Kidney (tissue), 14 donors: ENCODE measurements around the gene ZNF511. TPM values are rescaled to one million over a fixed set of nuclear protein-coding genes. Genes with fewer than 3 reads are reported as not detected.

ENCODE experiments used
- DNase-seq, 5 donors: peaks; one replicate each; pipeline ENCODE4 v3.0.0-alpha.2; 2013 to 2020
- FAIRE-seq: peaks from 2 replicates; lab custom pipeline; 2012; peaks lifted over from hg19 to GRCh38; lab: Jason Lieb, UNC
- H3K27ac ChIP-seq, 2 donors: one replicate each; pipeline ENCODE4 v1.7.0; 2013; ENCODE audit warnings: low read depth in 2 of 2, low read length in 2 of 2, inconsistent platforms in 1 of 2
- H3K27me3 ChIP-seq: one replicate; pipeline ENCODE4 v1.7.1; 2013; ENCODE audit warnings: low read length, inconsistent platforms; ENCODE audit not compliant: control insufficient read depth, insufficient read depth
- H3K36me3 ChIP-seq, 3 donors: one replicate each; pipeline versions ENCODE4 v1.7.0 to v1.7.1; 2013; ENCODE audit warnings: low read length in 3 of 3, control low read depth in 1 of 3, inconsistent platforms in 1 of 3; ENCODE audit not compliant: insufficient read depth in 3 of 3, control insufficient read depth in 2 of 3
- H3K4me1 ChIP-seq, 3 donors: one replicate each; pipeline versions ENCODE4 v1.7.0 to v1.7.1; 2013; ENCODE audit warnings: low read length in 3 of 3, inconsistent platforms in 1 of 3, low read depth in 1 of 3; ENCODE audit not compliant: control insufficient read depth in 2 of 3, insufficient read depth in 2 of 3
- H3K4me3 ChIP-seq, 3 donors: one replicate each; pipeline versions ENCODE4 v1.7.0 to v1.8.1; 2013; ENCODE audit warnings: low read length in 3 of 3, control low read depth in 1 of 3, inconsistent platforms in 1 of 3
- H3K9ac ChIP-seq, 3 donors: one replicate each; pipeline versions ENCODE4 v1.7.0 to v1.7.1; 2013; ENCODE audit warnings: low read length in 3 of 3, control low read depth in 1 of 3, inconsistent platforms in 1 of 3
- H3K9me3 ChIP-seq, 3 donors: one replicate each; pipeline versions ENCODE4 v1.7.0 to v1.7.1; 2013; ENCODE audit warnings: low read length in 3 of 3, control low read depth in 1 of 3, inconsistent platforms in 1 of 3; ENCODE audit not compliant: control insufficient read depth in 2 of 3, insufficient read depth in 1 of 3
- CTCF ChIP-seq: IDR thresholded peaks from 3 replicates; pipeline ENCODE4 v1.5.1; 2012; ENCODE audit warnings: mild to moderate bottlenecking, moderate library complexity, borderline replicate concordance; ENCODE audit not compliant: insufficient read depth; ENCODE audit errors: extremely low read depth
- intact Hi-C: fragments of 100-400 bp; cut with DNase I; formaldehyde crosslinking; loops from one replicate; pipeline ENCODE4 v1.11.1; 2022
- polyA plus RNA-seq: library from polyadenylated mRNA; stranded (reverse); fragments of 350-450 nt; fragmentation: Illumina TruSeq; extraction: RNeasy Lipid Tissue Mini Kit (QIAGEN cat#74804); gene quantifications from one replicate; pipeline ENCODE4 v1.2.3, GENCODE V29; 2014; ENCODE audit warnings: low read depth, low replicate concordance; ENCODE audit not compliant: insufficient read depth
- total RNA-seq: library from RNA; stranded (reverse); fragmentation: NEBNext Ultra II Directional; extraction: Animal tissue kit (Norgen Biotek cat#: 25700); gene quantifications from one replicate; pipeline ENCODE4 v1.2.1, GENCODE V29; 2021
- donor health status: control.
- donor health status: control.
- donor health status: control.
- donor health status: control.
- donor health status: control.
- donor health status: DM: yes; HTN: yes; CAD: no.
- donor health status: Normal renal cell carcinoma (clear cell type).

The ZNF511 gene
- total and polyA plus RNA-seq, 2 donors from 2014 or later: 35.6 to 50.7 TPM

- no peak for TF ChIP-seq CTCF
- Histone ChIP-seq H3K4me1 (peaks cover 0 to 3% (median 0%) of the 10 kb centered on the region in 3 donors), H3K9me3 (no peaks in the 10 kb centered on the region), H3K9ac (no peak overlapping the region), H3K36me3 (no peaks in the 10 kb centered on the region), H3K4me3 (no peak overlapping the region), H3K27me3 (no peaks in the 10 kb centered on the region), H3K27ac (no peak overlapping the region)
- FAIRE-seq (no peak), DNase-seq (no peak)
- intact Hi-C loops: no loop called here
Observed at GRCh38 chr10:133351408-133352318, 42.9 kb downstream of the ZNF511 start.

GRCh38 chr10:133353202-133353959 is 44.7 kb downstream of the ZNF511 start:
- no peak for DNase-seq
- H3K4me1 ChIP-seq: peaks cover 0 to 9% (median 0%) of the 10 kb centered on the region in 3 donors
- H3K36me3 ChIP-seq: no peaks in the 10 kb centered on the region
- no peak overlapping the region for H3K27ac ChIP-seq
- no peaks in the 10 kb centered on the region for H3K27me3 ChIP-seq
- no peaks in the 10 kb centered on the region for H3K9me3 ChIP-seq
- intact Hi-C loops: no loop called here
- no peak for TF ChIP-seq CTCF
- H3K9ac ChIP-seq: no peak overlapping the region
- FAIRE-seq: no peak
- no peak overlapping the region for H3K4me3 ChIP-seq

- intact Hi-C loops: no loop called here
Observed at GRCh38 chr10:133353988-133354605, 45.4 kb downstream of the ZNF511 start.

More at GRCh38 chr10:133353988-133354605, 45.4 kb downstream of the ZNF511 start:
- Histone ChIP-seq H3K9ac (no peak overlapping the region), H3K4me3 (no peak overlapping the region), H3K27me3 (no peaks in the 10 kb centered on the region), H3K4me1 (peaks cover 0 to 9% (median 0%) of the 10 kb centered on the region in 3 donors), H3K9me3 (no peaks in the 10 kb centered on the region), H3K36me3 (no peaks in the 10 kb centered on the region), H3K27ac (no peak overlapping the region)
- DNase-seq (no peak), FAIRE-seq (no peak)
- TF ChIP-seq CTCF: no peak
